Thyroid gland (tissue), 4 donors: ENCODE results near the gene RUSF1. TPM values are rescaled to one million over a fixed set of nuclear protein-coding genes. Genes with fewer than 3 reads are reported as not detected.

Experiments
- DNase-seq, 2 donors: peaks; one replicate each; pipeline ENCODE4 v3.0.0-alpha.2; 2019
- H3K27ac ChIP-seq, 3 donors: fragments of 200-600 bp; sonication (generic); 1 replicate in 2 of 3; 2 replicates in 1 of 3; pipeline ENCODE4 v1.5.1; 2016 to 2019; ENCODE audit warnings: mild to moderate bottlenecking in 1 of 3, moderate library complexity in 1 of 3
- H3K27me3 ChIP-seq: fragments of 200-600 bp; sonication (generic); one replicate; pipeline ENCODE4 v1.5.1; 2019
- H3K36me3 ChIP-seq, 2 donors: fragments of 200-600 bp; sonication (generic); one replicate each; pipeline ENCODE4 v1.5.1; 2016 to 2019
- H3K4me1 ChIP-seq, 2 donors: fragments of 200-600 bp; sonication (generic); one replicate each; pipeline ENCODE4 v1.5.1; 2017 to 2019
- H3K4me3 ChIP-seq, 3 donors: fragments of 200-600 bp; sonication (generic); replicated peaks in 1 of 3; 1 replicate in 2 of 3; 2 replicates in 1 of 3; pipeline ENCODE4 v1.5.1; 2016; ENCODE audit warnings: mild to moderate bottlenecking in 1 of 3
- H3K9me3 ChIP-seq: fragments of 200-600 bp; sonication (generic); one replicate; pipeline ENCODE4 v1.5.1; 2017
- CTCF ChIP-seq, 6 experiments: fragments of 200-600 bp in 3 of 6; fragments of 450-650 bp in 3 of 6; sonication (generic) in 3 of 6; IDR thresholded peaks; one replicate each; pipeline ENCODE4 v1.5.1; 2016 to 2019; ENCODE audit warnings: antibody characterized with exemption in 6 of 6, mild to moderate bottlenecking in 2 of 6, inconsistent platforms in 1 of 6, moderate library complexity in 1 of 6
- POLR2A ChIP-seq, 2 donors: fragments of 450-650 bp; IDR thresholded peaks; one replicate each; pipeline ENCODE4 v1.6.1; 2017; ENCODE audit warnings: antibody characterized with exemption in 2 of 2, mild to moderate bottlenecking in 2 of 2, moderate library complexity in 1 of 2
- WGBS, 2 donors: methylation state at CpG; one replicate each; pipeline ENCODE4 v1.1.5; 2017; 5-methylcytosine and 5-hydroxymethylcytosine counted together
- intact Hi-C: fragments of 100-400 bp; cut with DNase I; formaldehyde crosslinking; loops from one replicate; pipeline ENCODE4 v1.15.1; 2023
- total RNA-seq, 4 donors: library from RNA; depleted of rRNA; stranded (reverse); fragments of >200 nt; gene quantifications; one replicate each; pipeline ENCODE4 v1.2.3, GENCODE V29; 2016

Gene RUSF1
- total RNA-seq, 4 donors from 2014 or later, result 77.8 to 136 (median 129) TPM

DNA sequence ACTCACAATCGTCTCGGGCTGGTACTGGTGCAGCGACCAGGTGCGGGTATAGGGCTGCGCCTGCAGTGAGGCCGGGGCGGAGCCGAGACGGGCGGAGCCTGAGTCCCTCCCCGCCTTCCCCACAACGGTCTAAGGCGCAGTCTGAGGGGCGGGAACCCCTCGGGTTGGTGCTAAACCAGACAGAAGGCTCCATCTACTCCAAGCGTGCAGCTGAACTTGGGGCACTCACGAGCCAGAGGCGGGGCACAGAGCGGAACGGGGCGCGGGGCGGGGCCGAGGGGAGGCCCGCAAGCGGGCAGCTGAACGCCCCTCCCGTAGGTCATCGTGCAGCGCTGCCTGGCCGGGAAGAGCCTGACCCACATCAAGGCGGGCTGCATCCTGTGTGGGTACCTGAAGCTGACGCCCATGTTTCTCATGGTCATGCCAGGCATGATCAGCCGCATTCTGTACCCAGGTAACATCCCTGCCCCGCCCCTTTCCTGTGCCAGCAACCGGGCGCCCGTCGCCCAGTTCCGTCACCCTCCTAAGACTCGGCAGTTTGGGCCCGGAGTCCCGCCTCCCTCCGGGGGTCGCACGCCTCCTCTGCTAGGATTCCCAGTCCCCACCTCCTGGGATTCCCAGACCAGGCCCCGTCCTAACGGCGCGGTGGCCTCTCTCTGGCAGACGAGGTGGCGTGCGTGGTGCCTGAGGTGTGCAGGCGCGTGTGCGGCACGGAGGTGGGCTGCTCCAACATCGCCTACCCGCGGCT lies 20.3 kb downstream of the RUSF1 start:
- no peaks in the 10 kb centered on the region for H3K9me3 ChIP-seq
- no peaks in the 10 kb centered on the region for H3K27me3 ChIP-seq
- peaks cover 12 to 20% of the 10 kb centered on the region in 2 donors for H3K4me1 ChIP-seq
- H3K27ac ChIP-seq, result no peak overlapping the region
- H3K36me3 ChIP-seq, result peaks cover 5 to 11% of the 10 kb centered on the region in 2 donors
- TF ChIP-seq POLR2A (IDR thresholded peaks at IDR 0.05) (no peak), CTCF (IDR thresholded peaks at IDR 0.05) (no peak)
- H3K4me3 ChIP-seq, result peak overlapping the region; percentile 14 to 51 (median 22)
- intact Hi-C loops, result no loop called here
- WGBS, 2 donors, result 0% methylated on average over 13 of the region's 60 CpGs; no CpG with 5 or more reads in 1 of the 2 donors
- peak; percentile 64 to 74 for DNase-seq

DNA sequence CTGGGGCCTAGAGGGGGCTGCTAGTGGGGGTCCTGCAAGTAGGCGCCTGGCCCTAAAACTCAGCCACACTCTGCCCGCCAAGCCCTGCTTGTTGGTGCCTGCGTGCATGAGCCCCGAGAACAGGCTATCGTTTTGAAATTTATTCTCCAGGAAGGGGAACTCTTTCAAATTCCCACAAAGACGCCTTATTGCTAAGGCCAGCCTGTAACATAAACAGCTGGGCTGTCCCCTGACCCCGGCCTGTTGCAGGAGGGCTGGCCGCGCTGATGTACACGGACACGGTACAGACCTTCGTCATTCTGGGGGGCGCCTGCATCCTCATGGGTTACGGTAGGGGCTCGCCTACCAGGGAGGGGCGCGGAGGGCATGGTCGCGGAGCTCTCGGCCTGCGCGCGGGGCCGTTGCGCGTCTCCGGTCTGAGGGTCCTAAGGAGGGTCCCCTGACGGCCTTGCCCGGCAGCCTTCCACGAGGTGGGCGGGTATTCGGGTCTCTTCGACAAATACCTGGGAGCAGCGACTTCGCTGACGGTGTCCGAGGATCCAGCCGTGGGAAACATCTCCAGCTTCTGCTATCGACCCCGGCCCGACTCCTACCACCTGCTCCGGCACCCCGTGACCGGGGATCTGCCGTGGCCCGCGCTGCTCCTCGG lies 21.0 kb downstream of the RUSF1 start:
- no peak for TF ChIP-seq CTCF (IDR thresholded peaks at IDR 0.05)
- TF ChIP-seq POLR2A (IDR thresholded peaks at IDR 0.05), result no peak
- no peaks in the 10 kb centered on the region for H3K27me3 ChIP-seq
- DNase-seq, result no peak
- peak overlapping the region; percentile 14 to 51 (median 22) for H3K4me3 ChIP-seq
- intact Hi-C loops, result no loop called here
- H3K36me3 ChIP-seq, result peaks cover 0 to 4% of the 10 kb centered on the region in 2 donors
- no peak overlapping the region for H3K27ac ChIP-seq
- peaks cover 12 to 20% of the 10 kb centered on the region in 2 donors for H3K4me1 ChIP-seq
- H3K9me3 ChIP-seq, result no peaks in the 10 kb centered on the region
- 32 to 65% methylated on average over 5 to 12 of the region's 48 CpGs for WGBS, 2 donors

DNA sequence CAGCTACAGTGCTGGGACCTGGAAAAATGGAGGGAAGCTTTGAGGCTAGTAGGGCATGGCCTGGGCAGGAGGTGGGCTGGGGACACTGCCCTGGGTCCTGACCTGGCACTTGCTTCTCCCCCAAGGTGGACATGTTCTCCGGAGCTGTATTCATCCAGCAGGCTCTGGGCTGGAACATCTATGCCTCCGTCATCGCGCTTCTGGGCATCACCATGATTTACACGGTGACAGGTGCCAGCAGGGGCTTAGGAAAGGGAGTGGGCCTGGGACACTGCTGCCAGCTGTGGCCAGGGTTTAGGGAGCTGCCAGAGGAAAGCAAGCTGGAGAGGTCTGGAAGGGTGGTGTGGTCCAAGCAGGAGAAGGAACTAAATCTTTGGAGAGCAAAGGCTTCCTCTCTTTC lies 22.1 kb downstream of the RUSF1 start:
- Histone ChIP-seq H3K36me3 (no peaks in the 10 kb centered on the region), H3K9me3 (no peaks in the 10 kb centered on the region), H3K4me1 (peaks cover 12 to 20% of the 10 kb centered on the region in 2 donors), H3K27ac (no peak overlapping the region), H3K4me3 (no peak overlapping the region), H3K27me3 (no peaks in the 10 kb centered on the region)
- no peak for TF ChIP-seq POLR2A (IDR thresholded peaks at IDR 0.05)
- TF ChIP-seq CTCF (IDR thresholded peaks at IDR 0.05), result no peak
- 92 to 95% methylated on average over 5 of the region's 5 CpGs for WGBS, 2 donors
- intact Hi-C loops, result no loop called here
- DNase-seq, result no peak

DNA sequence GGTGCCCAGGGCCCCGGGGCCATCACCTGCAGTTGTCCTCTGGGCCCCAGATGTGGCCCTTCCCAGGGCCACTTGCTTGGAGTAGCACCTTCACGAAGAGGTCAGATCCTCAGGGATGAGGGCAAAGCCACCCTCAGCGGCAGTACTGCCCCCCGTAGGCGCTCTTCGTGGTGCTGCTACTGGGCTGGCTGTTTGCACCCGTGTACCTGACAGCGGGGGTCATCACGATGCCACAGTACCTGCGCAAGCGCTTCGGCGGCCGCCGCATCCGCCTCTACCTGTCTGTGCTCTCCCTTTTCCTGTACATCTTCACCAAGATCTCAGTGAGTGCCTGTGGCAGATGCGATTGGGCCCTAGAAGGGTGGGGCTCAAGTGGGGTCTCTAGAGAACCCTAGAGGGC lies 22.6 kb downstream of the RUSF1 start:
- DNase-seq, result no peak
- Histone ChIP-seq H3K9me3 (no peaks in the 10 kb centered on the region), H3K4me1 (peaks cover 12 to 20% of the 10 kb centered on the region in 2 donors), H3K27ac (no peak overlapping the region), H3K36me3 (no peaks in the 10 kb centered on the region), H3K27me3 (no peaks in the 10 kb centered on the region), H3K4me3 (no peak overlapping the region)
- whole genome bisulfite sequencing, 2 donors, result 95 to 96% methylated on average over 14 to 17 of the region's 17 CpGs
- no peak for TF ChIP-seq POLR2A (IDR thresholded peaks at IDR 0.05)
- no peak for TF ChIP-seq CTCF (IDR thresholded peaks at IDR 0.05)
- intact Hi-C loops, result no loop called here
